ENCODE data around the gene CRYAA. TPM values are rescaled to one million over a fixed set of nuclear protein-coding genes. Genes with fewer than 3 reads are reported as not detected.
"Not testable (repeated sequence)": the region's sequence is repeated elsewhere in the genome, so short reads cannot be mapped to it uniquely, and the experiment has no call there.

The CRYAA gene
- not detected in 3 replicates for total RNA-seq (2021)
- not detected for Bru-seq, nascent RNA
- long read RNA-seq, experiment 1 = 0 reads
- long read RNA-seq, experiment 2 = 0 reads
- long read RNA-seq, experiment 3 = 0 reads

- H3K27me3 Mint-ChIP-seq (ENCODE audit: low read depth); H3K36me3 Mint-ChIP-seq; DNase-seq (ENCODE audit: low spot score); CTCF ChIA-PET; H3K4me3 Mint-ChIP-seq; H3K4me1 Mint-ChIP-seq; POLR2A ChIA-PET; ATAC-seq; H3K9me3 Mint-ChIP-seq; H3K27ac Mint-ChIP-seq: not testable (repeated sequence)
Measured at GRCh38 chr21:43168708-43169107, at the start of gene CRYAA. Gene CRYAA, plus strand, starts transcription at chr21:43169008. Its CDS starts 92 bp downstream, at chr21:43169100.

- POLR2A ChIA-PET; H3K27ac Mint-ChIP-seq; H3K4me3 Mint-ChIP-seq; H3K27me3 Mint-ChIP-seq (ENCODE audit: low read depth); DNase-seq (ENCODE audit: low spot score); ATAC-seq; CTCF ChIA-PET; H3K4me1 Mint-ChIP-seq; H3K9me3 Mint-ChIP-seq; H3K36me3 Mint-ChIP-seq: not testable (repeated sequence)
Measured at GRCh38 chr21:43130094-43130493, 38.7 kb upstream of the CRYAA start.

GRCh38 chr21:43134520-43134919 lies 34.3 kb upstream of the CRYAA start:
- H3K9me3 Mint-ChIP-seq; CTCF ChIA-PET; H3K4me1 Mint-ChIP-seq; DNase-seq (ENCODE audit: low spot score); H3K4me3 Mint-ChIP-seq; H3K27me3 Mint-ChIP-seq (ENCODE audit: low read depth); ATAC-seq; H3K27ac Mint-ChIP-seq; H3K36me3 Mint-ChIP-seq; POLR2A ChIA-PET: not testable (repeated sequence)

DNA sequence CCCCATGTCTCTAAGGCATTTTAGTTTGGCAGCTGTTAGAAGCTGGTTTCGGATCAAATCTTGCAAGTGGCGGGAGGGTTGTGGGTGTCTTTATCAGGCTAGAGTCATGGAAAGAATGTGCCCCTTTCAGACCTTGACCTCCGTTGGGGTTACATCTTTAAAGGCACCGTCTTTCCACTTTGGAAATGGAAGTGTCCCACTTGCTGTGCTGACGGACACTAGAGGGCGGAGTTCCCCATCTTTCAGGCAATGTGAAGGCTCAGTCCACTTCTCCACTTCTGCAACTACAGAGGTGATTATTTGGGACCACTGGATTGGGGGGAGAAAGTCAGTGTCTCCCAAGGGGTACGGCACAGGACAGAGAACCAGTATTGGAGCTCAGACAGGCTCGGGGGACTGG lies 29.9 kb upstream of the CRYAA start:
- CTCF ChIA-PET; POLR2A ChIA-PET; H3K9me3 Mint-ChIP-seq; H3K4me1 Mint-ChIP-seq; H3K27me3 Mint-ChIP-seq (ENCODE audit: low read depth); H3K36me3 Mint-ChIP-seq; H3K4me3 Mint-ChIP-seq; H3K27ac Mint-ChIP-seq: not testable (repeated sequence)
- DNase-seq (ENCODE audit: low spot score) (peak; percentile 5), ATAC-seq (peak; percentile 86)

GRCh38 chr21:43141407-43141806 lies 27.4 kb upstream of the CRYAA start:
- H3K27me3 Mint-ChIP-seq (ENCODE audit: low read depth); POLR2A ChIA-PET; ATAC-seq; H3K9me3 Mint-ChIP-seq; H3K36me3 Mint-ChIP-seq; DNase-seq (ENCODE audit: low spot score); H3K4me3 Mint-ChIP-seq; H3K4me1 Mint-ChIP-seq; CTCF ChIA-PET; H3K27ac Mint-ChIP-seq: not testable (repeated sequence)

- ATAC-seq = peak; percentile 54; the same call in 1 of the 2 replicates
- H3K9me3 Mint-ChIP-seq; DNase-seq (ENCODE audit: low spot score); H3K27me3 Mint-ChIP-seq (ENCODE audit: low read depth); H3K4me3 Mint-ChIP-seq; CTCF ChIA-PET; H3K36me3 Mint-ChIP-seq; H3K27ac Mint-ChIP-seq; H3K4me1 Mint-ChIP-seq; POLR2A ChIA-PET: not testable (repeated sequence)
Measured at GRCh38 chr21:43146637-43147036, 22.2 kb upstream of the CRYAA start.

- H3K9me3 Mint-ChIP-seq; H3K27ac Mint-ChIP-seq; H3K4me3 Mint-ChIP-seq; DNase-seq (ENCODE audit: low spot score); POLR2A ChIA-PET; H3K36me3 Mint-ChIP-seq; CTCF ChIA-PET; H3K27me3 Mint-ChIP-seq (ENCODE audit: low read depth); H3K4me1 Mint-ChIP-seq: not testable (repeated sequence)
- ATAC-seq = peak; percentile 79
Measured at GRCh38 chr21:43147999-43148398, 20.8 kb upstream of the CRYAA start.

- ATAC-seq; POLR2A ChIA-PET; DNase-seq (ENCODE audit: low spot score); H3K27ac Mint-ChIP-seq; H3K9me3 Mint-ChIP-seq; H3K4me1 Mint-ChIP-seq; H3K36me3 Mint-ChIP-seq; H3K4me3 Mint-ChIP-seq; CTCF ChIA-PET; H3K27me3 Mint-ChIP-seq (ENCODE audit: low read depth): not testable (repeated sequence)
Measured at GRCh38 chr21:43149344-43149743, 19.5 kb upstream of the CRYAA start.

DNA sequence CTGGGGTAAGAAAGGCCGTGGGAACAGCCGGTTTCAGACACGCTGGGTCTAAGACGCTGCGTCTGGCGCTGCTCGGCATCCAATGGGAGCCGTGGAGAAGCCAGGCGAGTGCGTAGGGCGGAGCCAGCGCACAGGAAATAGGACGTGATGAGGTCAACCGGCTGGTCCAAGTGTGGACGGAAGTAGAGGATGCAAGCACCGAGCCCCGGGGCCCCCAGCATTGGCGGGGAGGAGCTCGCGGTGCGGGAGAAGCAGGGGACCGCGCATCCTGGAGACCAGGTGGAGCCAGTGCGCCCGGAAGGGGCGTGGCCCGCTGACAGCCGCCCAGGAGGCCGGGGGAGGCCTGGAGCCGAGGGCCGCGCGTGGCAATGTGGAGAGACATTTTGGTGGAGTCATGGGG lies 15.2 kb upstream of the CRYAA start:
- H3K9me3 Mint-ChIP-seq; H3K4me3 Mint-ChIP-seq; H3K4me1 Mint-ChIP-seq; DNase-seq (ENCODE audit: low spot score); CTCF ChIA-PET; ATAC-seq; H3K27me3 Mint-ChIP-seq (ENCODE audit: low read depth); H3K27ac Mint-ChIP-seq; POLR2A ChIA-PET; H3K36me3 Mint-ChIP-seq: not testable (repeated sequence)

- H3K27me3 Mint-ChIP-seq (ENCODE audit: low read depth); H3K4me1 Mint-ChIP-seq; H3K36me3 Mint-ChIP-seq; H3K27ac Mint-ChIP-seq; POLR2A ChIA-PET; H3K9me3 Mint-ChIP-seq; CTCF ChIA-PET; DNase-seq (ENCODE audit: low spot score); H3K4me3 Mint-ChIP-seq: not testable (repeated sequence)
- peak; percentile 71 for ATAC-seq
Measured at GRCh38 chr21:43159279-43160175, 9.3 kb upstream of the CRYAA start.

DNA sequence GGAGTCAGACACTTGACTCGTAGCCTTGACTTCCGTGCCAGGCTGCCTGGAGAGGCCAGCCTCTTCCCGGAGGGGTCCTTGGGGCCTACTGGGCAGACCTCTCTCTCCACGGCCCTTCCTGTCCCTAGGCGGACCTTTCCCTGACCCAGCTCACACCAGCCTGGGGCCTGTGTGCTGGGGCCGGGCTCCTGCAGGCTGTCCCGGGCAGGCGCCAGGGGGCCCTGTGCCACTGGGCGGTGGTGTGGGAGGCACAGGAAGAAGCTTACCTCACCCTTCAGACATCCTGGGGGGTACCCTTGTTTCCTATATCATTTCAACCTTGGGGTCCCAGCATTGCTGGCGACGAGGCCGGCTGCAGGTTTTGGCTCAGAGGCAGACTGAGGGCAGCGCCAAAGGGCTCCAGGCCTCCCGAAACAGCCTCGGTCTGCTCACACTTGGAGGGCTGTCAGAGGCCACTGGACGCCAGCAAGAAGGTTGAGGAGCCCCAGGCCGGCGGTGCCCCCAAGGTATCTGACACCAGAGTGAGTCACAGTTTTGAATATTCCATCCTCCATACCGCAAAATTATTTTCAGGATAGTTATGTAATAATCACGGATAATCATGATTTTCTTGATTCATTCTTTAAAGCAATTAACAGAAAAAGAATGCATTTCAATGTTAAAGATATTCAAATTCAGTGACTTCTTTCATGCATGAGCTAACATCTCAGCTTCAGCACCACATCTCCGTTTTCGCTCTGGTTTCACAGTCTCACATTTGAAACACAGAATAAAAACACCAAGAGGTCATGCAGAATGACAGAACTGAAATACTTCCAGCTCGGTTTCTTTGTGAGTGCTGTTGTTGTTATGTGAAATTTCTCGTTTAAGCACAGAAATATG lies 6.7 kb upstream of the CRYAA start:
- DNase-seq (ENCODE audit: low spot score); H3K9me3 Mint-ChIP-seq; CTCF ChIA-PET; H3K36me3 Mint-ChIP-seq; H3K27me3 Mint-ChIP-seq (ENCODE audit: low read depth); H3K4me3 Mint-ChIP-seq; ATAC-seq; H3K4me1 Mint-ChIP-seq; H3K27ac Mint-ChIP-seq; POLR2A ChIA-PET: not testable (repeated sequence)

DNA sequence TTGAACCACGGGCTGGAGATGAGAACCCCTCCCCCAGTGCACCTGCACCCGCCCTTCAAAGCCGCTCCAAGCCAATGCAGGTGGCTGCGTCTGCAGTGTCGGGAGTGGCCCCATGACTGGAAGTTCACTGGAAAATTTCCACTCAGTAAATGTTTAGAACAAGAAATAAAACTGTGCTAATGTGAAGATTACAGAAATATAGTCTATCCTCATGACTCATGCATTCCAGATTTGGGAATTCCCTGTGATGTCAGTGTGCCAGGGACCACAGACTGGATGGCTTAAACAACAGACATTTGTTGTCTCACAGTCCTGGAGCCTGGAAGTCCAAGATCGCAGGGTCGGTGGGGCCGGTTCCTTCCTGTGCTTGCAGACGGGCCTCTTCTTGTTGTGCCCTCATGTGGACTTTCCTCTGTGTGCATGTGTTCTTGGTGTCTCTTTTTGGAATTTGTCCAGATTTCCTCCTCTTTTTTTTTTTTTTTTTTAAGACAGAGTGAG lies 6.1 kb upstream of the CRYAA start:
- CTCF ChIA-PET; DNase-seq (ENCODE audit: low spot score); POLR2A ChIA-PET; H3K4me1 Mint-ChIP-seq; H3K4me3 Mint-ChIP-seq; H3K27me3 Mint-ChIP-seq (ENCODE audit: low read depth); H3K9me3 Mint-ChIP-seq; H3K36me3 Mint-ChIP-seq; ATAC-seq; H3K27ac Mint-ChIP-seq: not testable (repeated sequence)

All from WTC11 (cell line).